Measurements from ENCODE around the gene UBALD1. TPM values are rescaled to one million over a fixed set of nuclear protein-coding genes. Genes with fewer than 3 reads are reported as not detected.
A peak's percentile ranks its signal among the peaks of the same experiment; 100 is the strongest.

Gene UBALD1
- total and polyA plus RNA-seq, 9 of the 15 experiments (the other 6 are each of a cell fraction or from before 2014, with no cell fraction given), result 1.3 to 38.0 (median 6.2) TPM; not detected in 2

DNA sequence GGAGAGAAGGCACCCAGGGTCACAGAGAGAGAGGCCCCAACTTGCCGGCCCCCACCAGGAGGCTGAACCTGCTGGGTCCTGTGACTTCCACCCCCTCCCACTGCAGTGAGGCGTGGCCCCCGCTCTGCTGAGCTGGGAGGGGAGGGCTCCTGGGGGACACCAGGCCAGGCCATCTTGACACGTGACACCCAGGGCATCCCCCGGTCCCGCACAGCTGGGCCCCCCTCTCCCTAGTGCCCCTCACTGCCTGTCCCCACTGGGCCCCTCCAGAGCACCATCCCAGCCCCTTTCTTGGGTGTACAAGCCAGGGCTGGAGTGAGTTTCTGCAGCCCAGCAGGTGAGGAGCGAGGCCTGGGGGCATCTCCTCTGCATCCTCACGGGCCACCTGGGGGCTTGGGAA lies 12.4 kb downstream of the UBALD1 start:
- H3K27ac ChIP-seq (ENCODE audit: extremely low read depth, low read depth, low read length), result no peak overlapping the region
- no peak for ATAC-seq
- H2AFZ ChIP-seq (ENCODE audit: low read depth, low read length), result no peak overlapping the region
- in situ Hi-C loops (cut with MboI) (no loop called here), intact Hi-C loops (cut with micrococcal nuclease) (no loop called here)
- ChIA-PET POLR2A (interaction anchor here (0.6 to 0.8 kb wide), 2 partner anchors 23 to 78 kb away, joined by 3 read pairs; no protein-coding TSS in a partner anchor), CTCF (ENCODE audit: low intra/inter-chr PET ratio) (no interaction called here)
- H3K36me3 ChIP-seq (ENCODE audit: control insufficient read depth, insufficient read depth, low read length), result no peaks in the 10 kb centered on the region
- H3K9me1 ChIP-seq (ENCODE audit: control insufficient read depth, insufficient read depth, low read length), result no peaks in the 10 kb centered on the region
- H3K79me2 ChIP-seq (ENCODE audit: control insufficient read depth, insufficient read depth, low read length), result no peaks in the 10 kb centered on the region
- peaks cover 3 to 20% of the 10 kb centered on the region in 2 experiments; a peak in 3 of 5 replicates for H3K4me1 ChIP-seq (replicated peaks in 1 of 2; ENCODE audit: control insufficient read depth in 2 of 2, insufficient read depth in 2 of 2, low read length in 2 of 2)
- H3K9me3 ChIP-seq (replicated peaks; ENCODE audit: control insufficient read depth, insufficient read depth, low read depth, low read length), result no peaks in the 10 kb centered on the region
- no peak overlapping the region for H3K4me3 ChIP-seq
- H3K27me3 ChIP-seq (ENCODE audit: control insufficient read depth in 2 of 2, insufficient read depth in 2 of 2, low read length in 2 of 2), result peaks cover 47 to 63% of the 10 kb centered on the region in 2 experiments
- H3K4me2 ChIP-seq (ENCODE audit: insufficient read depth, low read length), result no peak overlapping the region
- H3K9ac ChIP-seq (ENCODE audit: insufficient read depth in 1 of 2, low read depth in 2 of 2, low read length in 2 of 2), result 0 out of 4 replicates have a peak overlapping the region, but pooled peaks of 1 of the 2 experiments have one; percentile 45
- 0% methylated on average over 5 of the region's 8 CpGs for WGBS (ENCODE audit: insufficient coverage, low coverage, missing lambda C conversion rate)
- no TSS peak for BruUV-seq (replicated peaks)
- no peak for FAIRE-seq
- DNase-seq (ENCODE audit: extremely low read depth in 1 of 4, low spot score in 3 of 4), result no peak
- peaks cover 14% of the 10 kb centered on the region for H4K20me1 ChIP-seq (replicated peaks; ENCODE audit: control insufficient read depth, insufficient read depth, low read length)
- TF ChIP-seq RBM17 (IDR thresholded peaks at IDR 0.05; ENCODE audit: borderline replicate concordance, low read depth, low read length) (no peak), SRSF9 (IDR thresholded peaks at IDR 0.05; ENCODE audit: borderline replicate concordance, low read depth, low read length) (no peak), SIN3B (IDR thresholded peaks at IDR 0.05; ENCODE audit: low read depth) (no peak), POLR3A (IDR thresholded peaks at IDR 0.05; ENCODE audit: borderline replicate concordance, extremely low read depth, insufficient read depth, insufficient read length) (no peak), THRB (CRISPR knock-in tag; conservative IDR thresholded peaks at IDR 0.05) (no peak), MEIS2 (IDR thresholded peaks at IDR 0.05; ENCODE audit: partially characterized antibody) (no peak), ZNF507 (tag; conservative IDR thresholded peaks at IDR 0.05) (no peak), ZNF444 (CRISPR knock-in tag; IDR thresholded peaks at IDR 0.05) (no peak), BRCA1 (IDR thresholded peaks at IDR 0.05) (no peak), BRCA1 (CRISPR knock-in tag; IDR thresholded peaks at IDR 0.05) (no peak)
- TF ChIP-seq, protein P1, sequence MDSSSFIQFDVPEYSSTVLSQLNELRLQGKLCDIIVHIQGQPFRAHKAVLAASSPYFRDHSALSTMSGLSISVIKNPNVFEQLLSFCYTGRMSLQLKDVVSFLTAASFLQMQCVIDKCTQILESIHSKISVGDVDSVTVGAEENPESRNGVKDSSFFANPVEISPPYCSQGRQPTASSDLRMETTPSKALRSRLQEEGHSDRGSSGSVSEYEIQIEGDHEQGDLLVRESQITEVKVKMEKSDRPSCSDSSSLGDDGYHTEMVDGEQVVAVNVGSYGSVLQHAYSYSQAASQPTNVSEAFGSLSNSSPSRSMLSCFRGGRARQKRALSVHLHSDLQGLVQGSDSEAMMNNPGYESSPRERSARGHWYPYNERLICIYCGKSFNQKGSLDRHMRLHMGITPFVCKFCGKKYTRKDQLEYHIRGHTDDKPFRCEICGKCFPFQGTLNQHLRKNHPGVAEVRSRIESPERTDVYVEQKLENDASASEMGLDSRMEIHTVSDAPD (CRISPR knock-in tag; IDR thresholded peaks at IDR 0.05), result no peak
- TF ChIP-seq, protein P2, sequence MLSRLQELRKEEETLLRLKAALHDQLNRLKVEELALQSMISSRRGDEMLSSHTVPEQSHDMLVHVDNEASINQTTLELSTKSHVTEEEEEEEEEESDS (CRISPR knock-in tag; IDR thresholded peaks at IDR 0.05), result no peak
- TF ChIP-seq, protein P3, sequence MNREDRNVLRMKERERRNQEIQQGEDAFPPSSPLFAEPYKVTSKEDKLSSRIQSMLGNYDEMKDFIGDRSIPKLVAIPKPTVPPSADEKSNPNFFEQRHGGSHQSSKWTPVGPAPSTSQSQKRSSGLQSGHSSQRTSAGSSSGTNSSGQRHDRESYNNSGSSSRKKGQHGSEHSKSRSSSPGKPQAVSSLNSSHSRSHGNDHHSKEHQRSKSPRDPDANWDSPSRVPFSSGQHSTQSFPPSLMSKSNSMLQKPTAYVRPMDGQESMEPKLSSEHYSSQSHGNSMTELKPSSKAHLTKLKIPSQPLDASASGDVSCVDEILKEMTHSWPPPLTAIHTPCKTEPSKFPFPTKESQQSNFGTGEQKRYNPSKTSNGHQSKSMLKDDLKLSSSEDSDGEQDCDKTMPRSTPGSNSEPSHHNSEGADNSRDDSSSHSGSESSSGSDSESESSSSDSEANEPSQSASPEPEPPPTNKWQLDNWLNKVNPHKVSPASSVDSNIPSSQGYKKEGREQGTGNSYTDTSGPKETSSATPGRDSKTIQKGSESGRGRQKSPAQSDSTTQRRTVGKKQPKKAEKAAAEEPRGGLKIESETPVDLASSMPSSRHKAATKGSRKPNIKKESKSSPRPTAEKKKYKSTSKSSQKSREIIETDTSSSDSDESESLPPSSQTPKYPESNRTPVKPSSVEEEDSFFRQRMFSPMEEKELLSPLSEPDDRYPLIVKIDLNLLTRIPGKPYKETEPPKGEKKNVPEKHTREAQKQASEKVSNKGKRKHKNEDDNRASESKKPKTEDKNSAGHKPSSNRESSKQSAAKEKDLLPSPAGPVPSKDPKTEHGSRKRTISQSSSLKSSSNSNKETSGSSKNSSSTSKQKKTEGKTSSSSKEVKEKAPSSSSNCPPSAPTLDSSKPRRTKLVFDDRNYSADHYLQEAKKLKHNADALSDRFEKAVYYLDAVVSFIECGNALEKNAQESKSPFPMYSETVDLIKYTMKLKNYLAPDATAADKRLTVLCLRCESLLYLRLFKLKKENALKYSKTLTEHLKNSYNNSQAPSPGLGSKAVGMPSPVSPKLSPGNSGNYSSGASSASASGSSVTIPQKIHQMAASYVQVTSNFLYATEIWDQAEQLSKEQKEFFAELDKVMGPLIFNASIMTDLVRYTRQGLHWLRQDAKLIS (CRISPR knock-in tag; IDR thresholded peaks at IDR 0.05), result no peak
- TF ChIP-seq, protein P4, sequence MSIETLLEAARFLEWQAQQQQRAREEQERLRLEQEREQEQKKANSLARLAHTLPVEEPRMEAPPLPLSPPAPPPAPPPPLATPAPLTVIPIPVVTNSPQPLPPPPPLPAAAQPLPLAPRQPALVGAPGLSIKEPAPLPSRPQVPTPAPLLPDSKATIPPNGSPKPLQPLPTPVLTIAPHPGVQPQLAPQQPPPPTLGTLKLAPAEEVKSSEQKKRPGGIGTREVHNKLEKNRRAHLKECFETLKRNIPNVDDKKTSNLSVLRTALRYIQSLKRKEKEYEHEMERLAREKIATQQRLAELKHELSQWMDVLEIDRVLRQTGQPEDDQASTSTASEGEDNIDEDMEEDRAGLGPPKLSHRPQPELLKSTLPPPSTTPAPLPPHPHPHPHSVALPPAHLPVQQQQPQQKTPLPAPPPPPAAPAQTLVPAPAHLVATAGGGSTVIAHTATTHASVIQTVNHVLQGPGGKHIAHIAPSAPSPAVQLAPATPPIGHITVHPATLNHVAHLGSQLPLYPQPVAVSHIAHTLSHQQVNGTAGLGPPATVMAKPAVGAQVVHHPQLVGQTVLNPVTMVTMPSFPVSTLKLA (conservative IDR thresholded peaks at IDR 0.05), result no peak
